Activated B cell treated with CpG ODN at 0.5 μM for 24 hours (primary cell): ENCODE results near the gene CCDC188. TPM values are rescaled to one million over a fixed set of nuclear protein-coding genes. Genes with fewer than 3 reads are reported as not detected.

ENCODE experiments used
- ATAC-seq: fragments of 200-7000 bp; cut with Tn5 transposase; one replicate; pipeline ENCODE4 v1.10.0; 2021; ENCODE audit warnings: low read depth, mild to moderate bottlenecking, moderate library complexity
- CTCF ChIA-PET: fragments of 350-600 bp; sonication (Branson Sonifier 250); formaldehyde crosslinking; loops from one replicate; lab custom pipeline; 2021; ENCODE audit warnings: antibody characterized with exemption; lab: Charles Lee
- POLR2A ChIA-PET: fragments of 350-600 bp; sonication (Branson Sonifier 250); formaldehyde crosslinking; loops from one replicate; lab custom pipeline; 2021; ENCODE audit warnings: antibody characterized with exemption; lab: Charles Lee
- DNase-seq: peaks from one replicate; pipeline ENCODE4 v3.0.0; 2022
- H3K27ac Mint-ChIP-seq: one replicate; pipeline ENCODE4 v1.8.0; 2020; ENCODE audit warnings: mixed read lengths
- H3K27me3 Mint-ChIP-seq: one replicate; pipeline ENCODE4 v1.8.0; 2021; ENCODE audit warnings: mixed read lengths
- H3K36me3 Mint-ChIP-seq: one replicate; pipeline ENCODE4 v1.8.0; 2021; ENCODE audit warnings: low read depth, mixed read lengths
- H3K4me1 Mint-ChIP-seq: one replicate; pipeline ENCODE4 v1.8.0; 2021; ENCODE audit warnings: mixed read lengths
- H3K4me3 Mint-ChIP-seq: one replicate; pipeline ENCODE4 v1.8.0; 2020; ENCODE audit warnings: mild to moderate bottlenecking, mixed read lengths
- H3K9me3 Mint-ChIP-seq: one replicate; pipeline ENCODE4 v1.8.0; 2020; ENCODE audit warnings: mixed read lengths
- intact Hi-C: fragments of 100-400 bp; cut with micrococcal nuclease; formaldehyde crosslinking; loops from one replicate; pipeline ENCODE4 v1.15.1; 2024
- total RNA-seq: library from RNA; stranded (reverse); gene quantifications from 2 replicates; pipeline ENCODE4 v1.2.3, GENCODE V29; 2022
- TF ChIP-seq, protein P1 (sequence below): fragments of 200-600 bp; IDR thresholded peaks from one replicate; pipeline ENCODE4 v1.8.0; 2022; ENCODE audit warnings: antibody characterized with exemption, mild to moderate bottlenecking

Gene CCDC188
- total RNA-seq, 1 donor from 2014 or later: not detected

DNA sequence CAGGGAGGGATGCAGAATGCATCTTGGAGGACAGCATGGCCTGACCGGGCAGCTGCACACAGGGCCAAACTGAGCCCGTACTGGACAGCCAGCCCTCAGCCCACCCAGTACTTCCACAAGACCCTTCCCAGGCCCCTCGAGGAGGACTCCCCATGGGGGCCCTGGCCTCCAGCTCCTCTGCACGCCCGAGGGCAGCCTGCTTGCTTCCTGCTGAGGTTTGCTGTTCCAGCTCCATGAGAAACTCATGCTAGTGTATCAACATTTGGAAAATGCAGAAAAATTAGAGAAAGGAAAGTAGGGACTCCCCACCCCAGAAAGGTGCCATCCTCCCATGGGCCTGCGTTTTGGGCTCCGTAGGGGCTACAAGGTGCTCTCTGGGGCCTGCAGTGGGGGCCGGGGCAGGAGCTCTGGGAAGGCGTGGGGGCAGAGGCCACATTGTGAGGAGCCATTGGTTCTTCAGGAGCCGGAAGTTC is 21.3 kb upstream of the CCDC188 start:
- no peaks in the 10 kb centered on the region for H3K4me1 Mint-ChIP-seq
- H3K9me3 Mint-ChIP-seq: no peaks in the 10 kb centered on the region
- POLR2A ChIA-PET: no interaction called here
- ATAC-seq (no peak), DNase-seq (no peak)
- intact Hi-C loops: no loop called here
- TF ChIP-seq, protein P1, sequence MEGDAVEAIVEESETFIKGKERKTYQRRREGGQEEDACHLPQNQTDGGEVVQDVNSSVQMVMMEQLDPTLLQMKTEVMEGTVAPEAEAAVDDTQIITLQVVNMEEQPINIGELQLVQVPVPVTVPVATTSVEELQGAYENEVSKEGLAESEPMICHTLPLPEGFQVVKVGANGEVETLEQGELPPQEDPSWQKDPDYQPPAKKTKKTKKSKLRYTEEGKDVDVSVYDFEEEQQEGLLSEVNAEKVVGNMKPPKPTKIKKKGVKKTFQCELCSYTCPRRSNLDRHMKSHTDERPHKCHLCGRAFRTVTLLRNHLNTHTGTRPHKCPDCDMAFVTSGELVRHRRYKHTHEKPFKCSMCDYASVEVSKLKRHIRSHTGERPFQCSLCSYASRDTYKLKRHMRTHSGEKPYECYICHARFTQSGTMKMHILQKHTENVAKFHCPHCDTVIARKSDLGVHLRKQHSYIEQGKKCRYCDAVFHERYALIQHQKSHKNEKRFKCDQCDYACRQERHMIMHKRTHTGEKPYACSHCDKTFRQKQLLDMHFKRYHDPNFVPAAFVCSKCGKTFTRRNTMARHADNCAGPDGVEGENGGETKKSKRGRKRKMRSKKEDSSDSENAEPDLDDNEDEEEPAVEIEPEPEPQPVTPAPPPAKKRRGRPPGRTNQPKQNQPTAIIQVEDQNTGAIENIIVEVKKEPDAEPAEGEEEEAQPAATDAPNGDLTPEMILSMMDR: no peak
- H3K36me3 Mint-ChIP-seq: no peaks in the 10 kb centered on the region
- H3K27ac Mint-ChIP-seq: no peak overlapping the region
- CTCF ChIA-PET: no interaction called here
- no peak overlapping the region for H3K4me3 Mint-ChIP-seq
- H3K27me3 Mint-ChIP-seq: peaks cover 2% of the 10 kb centered on the region

DNA sequence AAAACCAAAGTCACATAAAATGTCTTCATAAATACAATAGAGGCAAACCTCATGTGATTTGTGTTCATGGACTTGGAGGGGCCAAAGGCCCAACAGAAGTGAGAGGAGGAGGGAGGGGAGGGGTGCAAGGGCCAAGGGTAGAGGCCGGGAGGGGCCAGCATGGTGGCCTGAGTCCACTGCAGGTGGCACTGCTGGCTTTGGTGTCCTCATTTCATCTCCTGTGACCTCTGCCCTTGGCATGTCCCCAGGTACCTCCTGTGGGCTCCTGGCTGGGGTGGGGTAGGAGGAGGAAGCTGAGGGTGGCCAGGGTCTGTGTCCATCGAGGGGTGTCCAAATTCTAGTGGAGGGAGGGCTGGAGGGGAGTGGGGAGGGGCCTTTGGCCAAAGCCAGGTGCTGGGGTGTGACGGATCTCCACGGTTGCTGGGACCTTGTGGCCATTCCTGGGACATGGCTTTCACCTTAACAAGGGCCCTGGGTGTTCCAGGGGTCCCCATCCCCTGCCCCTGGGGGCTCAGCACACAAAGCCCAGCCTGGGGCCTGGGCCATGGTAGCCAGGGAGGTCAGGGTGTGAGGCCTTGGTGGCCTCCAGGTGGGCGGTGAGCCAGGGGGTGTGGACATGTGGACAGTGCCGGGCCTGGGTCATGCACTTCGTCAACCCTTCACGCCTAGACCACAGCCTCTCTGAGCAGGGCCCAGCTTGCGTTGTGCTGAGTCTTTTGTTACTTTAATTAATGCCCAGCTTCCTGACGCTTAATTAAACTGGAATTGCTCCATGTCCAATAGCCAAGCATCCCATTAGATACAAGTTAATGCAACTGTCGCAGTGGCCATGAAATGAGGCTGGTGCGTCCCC is 20.7 kb upstream of the CCDC188 start:
- Mint-ChIP-seq H3K4me1 (no peaks in the 10 kb centered on the region), H3K4me3 (no peak overlapping the region), H3K27me3 (peaks cover 2% of the 10 kb centered on the region), H3K27ac (no peak overlapping the region), H3K9me3 (no peaks in the 10 kb centered on the region), H3K36me3 (no peaks in the 10 kb centered on the region)
- POLR2A ChIA-PET: no interaction called here
- TF ChIP-seq, protein P1: no peak
- DNase-seq: no peak
- intact Hi-C loops: no loop called here
- CTCF ChIA-PET: interaction anchor here (1.4 kb wide), 1 partner anchor 15 kb away, joined by 3 read pairs; no protein-coding TSS in a partner anchor
- no peak for ATAC-seq

DNA sequence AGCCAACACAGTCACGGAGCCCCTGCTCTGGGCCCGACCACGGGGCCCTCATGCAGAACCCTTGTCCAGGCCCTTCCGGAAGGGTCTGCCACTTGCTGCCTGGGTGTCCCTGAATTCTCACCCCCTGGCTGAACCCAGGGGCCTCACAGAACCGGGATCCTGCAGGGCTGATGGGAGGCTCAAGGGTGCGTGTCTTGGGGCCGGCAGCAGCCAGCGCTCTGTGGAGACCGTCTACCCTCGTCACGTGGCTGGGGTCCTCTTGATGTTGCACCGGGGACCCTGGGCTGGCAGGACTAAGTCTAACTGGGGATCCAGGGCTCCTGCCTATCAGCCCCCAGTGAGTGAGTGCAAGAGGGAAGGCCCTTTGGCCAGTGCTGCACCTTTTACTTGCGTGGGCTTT is 19.3 kb upstream of the CCDC188 start:
- ATAC-seq (no peak), DNase-seq (no peak)
- Mint-ChIP-seq H3K4me1 (no peaks in the 10 kb centered on the region), H3K27ac (no peak overlapping the region), H3K36me3 (no peaks in the 10 kb centered on the region), H3K4me3 (no peak overlapping the region), H3K9me3 (no peaks in the 10 kb centered on the region), H3K27me3 (peaks cover 2% of the 10 kb centered on the region)
- TF ChIP-seq, protein P1: no peak
- intact Hi-C loops: no loop called here
- POLR2A ChIA-PET: no interaction called here
- CTCF ChIA-PET: no interaction called here

DNA sequence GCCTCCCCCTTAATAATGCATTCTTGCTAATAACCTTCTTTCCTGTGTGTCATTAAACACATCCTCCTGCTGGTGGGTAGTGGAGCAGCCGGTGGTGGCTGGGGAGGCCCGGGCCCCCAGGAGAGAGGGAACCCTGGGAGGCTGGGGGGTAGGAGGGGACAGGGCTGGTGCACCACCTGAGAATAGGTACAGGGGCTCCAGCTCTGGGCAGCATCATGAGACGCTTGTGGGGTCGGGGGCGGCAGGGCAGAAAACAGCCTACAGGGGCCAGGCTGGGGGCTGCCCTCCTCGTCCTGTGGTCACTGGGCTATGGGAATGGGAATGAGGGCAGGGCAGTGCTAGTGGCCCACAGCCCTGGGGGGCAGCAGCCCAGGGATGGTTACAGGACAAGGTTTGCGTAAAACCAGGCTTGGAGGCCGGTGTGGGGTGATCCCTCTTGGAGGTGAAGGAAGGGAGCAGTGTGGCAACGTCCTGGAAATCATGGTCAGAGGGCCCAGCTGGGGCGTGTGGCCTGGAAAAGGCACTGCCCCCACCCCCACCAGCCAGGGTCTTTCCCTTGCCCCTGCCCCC is 18.5 kb upstream of the CCDC188 start:
- no peak overlapping the region for H3K27ac Mint-ChIP-seq
- H3K4me3 Mint-ChIP-seq: no peak overlapping the region
- ATAC-seq (no peak), DNase-seq (no peak)
- no peaks in the 10 kb centered on the region for H3K9me3 Mint-ChIP-seq
- H3K36me3 Mint-ChIP-seq: no peaks in the 10 kb centered on the region
- TF ChIP-seq, protein P1: no peak
- intact Hi-C loops: no loop called here
- CTCF ChIA-PET: no interaction called here
- H3K4me1 Mint-ChIP-seq: no peaks in the 10 kb centered on the region
- H3K27me3 Mint-ChIP-seq: peaks cover 2% of the 10 kb centered on the region
- POLR2A ChIA-PET: no interaction called here

DNA sequence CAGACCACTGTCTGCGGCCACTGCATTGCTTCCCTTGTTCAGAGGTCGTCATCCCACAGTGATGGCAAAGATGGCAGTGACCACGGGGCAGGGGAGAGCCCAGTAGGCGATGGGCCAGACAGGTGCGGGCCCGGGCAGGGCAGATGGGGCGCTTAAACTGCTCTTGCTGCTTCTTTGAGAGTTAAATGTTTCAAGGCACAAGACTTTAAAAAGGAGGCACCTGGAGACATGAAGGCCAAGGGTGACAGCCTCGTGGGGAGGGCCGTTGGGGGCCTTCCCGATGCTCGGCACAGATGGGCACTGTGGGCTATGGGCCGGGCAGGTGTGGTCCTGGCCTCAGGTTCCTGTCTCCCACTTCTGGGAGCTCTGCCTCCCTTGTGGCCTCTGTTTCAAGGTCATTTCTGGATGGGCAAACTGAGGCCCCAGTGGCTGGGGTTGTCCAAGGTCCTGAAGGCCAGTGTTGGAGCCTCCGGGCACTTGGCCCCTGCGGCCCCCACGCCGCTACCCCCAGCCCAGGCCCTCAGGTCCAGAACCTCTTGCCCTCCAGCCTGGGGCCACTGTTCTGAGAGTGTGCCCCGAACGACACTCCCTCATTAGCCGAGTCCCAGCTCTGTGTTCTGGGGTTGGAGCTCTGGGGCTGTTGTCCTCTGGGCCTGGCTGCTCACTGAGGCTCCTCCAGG is 16.9 kb upstream of the CCDC188 start:
- TF ChIP-seq, protein P1: no peak
- Mint-ChIP-seq H3K27ac (no peak overlapping the region), H3K36me3 (no peaks in the 10 kb centered on the region), H3K9me3 (no peaks in the 10 kb centered on the region), H3K4me3 (no peak overlapping the region), H3K27me3 (peaks cover 2% of the 10 kb centered on the region), H3K4me1 (no peaks in the 10 kb centered on the region)
- intact Hi-C loops: no loop called here
- no peak for ATAC-seq
- no peak for DNase-seq
- ChIA-PET CTCF (no interaction called here), POLR2A (no interaction called here)
